Stimulated activated CD4-positive, alpha-beta T cell treated with anti-CD3 and anti-CD28 coated beads, Interleukin-2, amount 100 ng/mL, for 48 hours (primary cell): ENCODE data around the gene HOXD8.
A peak's percentile ranks its signal among the peaks of the same experiment; 100 is the strongest.

Experiments used
- DNase-seq, 2 donors: peaks; one replicate each; pipeline ENCODE4 v3.0.0-alpha.2; 2020

The HOXD8 gene

DNA sequence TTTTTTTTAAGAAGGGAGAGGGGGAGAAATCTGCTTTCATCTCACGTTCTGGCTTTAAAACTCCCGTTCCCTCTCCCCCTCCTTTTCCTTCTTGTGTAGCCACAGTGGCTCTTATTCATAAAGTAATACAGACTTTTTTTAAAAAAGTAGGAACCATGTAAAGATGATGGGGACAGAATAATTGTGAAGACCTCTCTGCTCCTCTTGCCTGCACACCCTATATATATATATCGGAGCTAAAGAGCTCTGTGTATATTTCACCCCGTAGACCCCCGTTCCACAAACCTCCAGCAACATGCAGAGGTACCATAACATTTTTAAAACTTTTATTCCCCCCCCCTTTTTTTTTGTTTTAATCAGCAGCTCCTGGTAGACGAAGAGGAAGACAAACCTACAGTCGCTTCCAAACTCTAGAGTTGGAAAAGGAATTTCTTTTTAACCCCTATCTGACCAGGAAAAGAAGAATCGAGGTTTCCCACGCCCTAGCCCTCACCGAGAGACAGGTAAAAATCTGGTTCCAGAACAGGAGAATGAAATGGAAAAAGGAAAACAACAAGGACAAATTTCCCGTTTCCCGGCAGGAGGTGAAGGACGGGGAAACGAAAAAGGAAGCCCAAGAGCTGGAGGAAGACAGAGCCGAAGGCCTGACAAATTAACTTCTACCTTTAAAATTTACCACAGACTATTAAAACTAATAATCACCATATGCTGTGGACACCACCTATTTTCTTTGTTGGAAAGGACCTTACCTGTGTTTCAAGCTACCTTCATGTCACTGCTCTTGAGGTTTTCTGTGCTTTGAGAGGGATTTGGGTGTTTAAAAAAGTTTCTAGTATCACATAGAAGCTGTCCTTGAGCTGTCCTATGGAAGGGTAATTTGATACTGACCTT lies 1.7 kb downstream of the HOXD8 start:
- DNase-seq, result no peak

DNA sequence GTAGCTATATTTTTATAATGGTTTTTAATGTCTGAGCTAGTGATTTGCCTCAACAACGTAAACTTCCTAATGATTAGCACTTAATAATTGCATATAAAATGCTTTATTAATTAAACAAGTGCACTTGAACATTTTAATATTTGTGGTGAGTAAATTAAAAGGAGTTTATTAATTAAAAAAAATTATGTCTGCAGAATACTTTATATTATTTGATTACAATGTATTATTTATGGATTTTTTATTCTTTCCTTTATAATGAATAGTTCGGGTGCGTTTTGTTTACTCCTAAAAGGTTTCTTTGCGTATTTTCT lies 2.3 kb downstream of the HOXD8 start:
- DNase-seq, result no peak

DNA sequence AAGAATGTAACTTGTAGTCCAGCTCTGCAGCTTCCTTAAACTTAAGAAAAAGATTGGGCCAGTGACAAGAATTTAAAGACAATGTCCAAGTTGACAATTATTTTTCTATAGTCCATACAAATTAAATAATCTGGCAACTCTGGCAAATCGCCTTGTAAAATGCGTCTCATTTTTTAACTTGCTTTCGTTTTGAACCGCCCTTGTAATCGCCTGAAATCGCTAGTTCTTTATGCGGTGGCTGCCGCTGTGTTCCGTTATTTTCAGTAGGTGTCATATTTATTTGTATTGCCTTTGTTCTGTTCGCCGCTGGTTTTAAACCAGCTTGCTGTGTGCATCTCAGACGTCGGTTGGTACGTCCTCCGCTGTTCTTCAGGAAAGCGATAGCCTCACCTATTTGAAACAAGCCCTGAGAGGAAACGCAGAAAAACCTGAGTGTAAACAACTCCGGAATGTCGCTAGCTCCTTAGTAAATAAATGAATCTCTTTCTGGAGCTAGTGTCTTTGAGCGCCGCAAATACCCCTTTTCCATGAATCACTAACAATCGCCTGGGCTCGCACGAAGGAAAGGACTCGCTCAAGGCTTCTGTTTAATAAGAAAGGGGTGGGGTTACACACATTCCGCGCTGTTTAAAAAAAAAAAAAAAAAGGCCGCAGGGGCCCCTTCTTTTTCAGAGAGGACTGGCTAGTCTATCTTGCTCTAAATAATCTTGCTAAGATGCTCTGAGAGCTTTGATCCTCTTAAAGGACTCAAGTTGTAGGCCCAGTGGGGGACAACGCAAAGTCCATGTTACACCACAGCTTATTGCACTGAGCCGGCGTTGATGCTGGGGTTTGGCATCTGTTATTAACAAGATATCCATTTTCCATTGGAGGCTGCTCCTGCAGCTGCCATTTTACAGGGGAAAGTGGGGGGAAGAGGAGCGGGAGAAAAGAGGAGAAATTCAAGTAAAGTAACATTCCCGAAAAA lies 3.0 kb downstream of the HOXD8 start:
- DNase-seq, result no peak

DNA sequence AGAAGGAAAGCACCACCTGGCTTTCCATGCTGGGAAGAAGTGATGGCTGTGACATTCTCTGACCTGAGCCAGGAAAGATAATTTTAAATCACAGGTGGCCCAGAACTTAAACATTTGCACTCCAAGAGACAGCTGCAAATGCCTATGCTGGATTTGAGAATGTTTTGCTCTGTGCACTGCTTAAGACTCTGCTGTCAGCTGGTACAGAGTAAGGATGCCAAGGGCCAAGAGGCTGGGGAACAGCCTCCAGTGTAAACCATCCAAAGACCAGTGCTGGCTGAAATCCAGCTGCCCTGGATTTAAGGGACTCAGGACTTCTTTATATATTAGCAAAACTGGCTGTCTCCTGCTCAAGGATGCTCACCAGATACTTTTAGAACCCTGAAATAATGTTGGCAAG lies 3.9 kb downstream of the HOXD8 start:
- DNase-seq, result no peak

DNA sequence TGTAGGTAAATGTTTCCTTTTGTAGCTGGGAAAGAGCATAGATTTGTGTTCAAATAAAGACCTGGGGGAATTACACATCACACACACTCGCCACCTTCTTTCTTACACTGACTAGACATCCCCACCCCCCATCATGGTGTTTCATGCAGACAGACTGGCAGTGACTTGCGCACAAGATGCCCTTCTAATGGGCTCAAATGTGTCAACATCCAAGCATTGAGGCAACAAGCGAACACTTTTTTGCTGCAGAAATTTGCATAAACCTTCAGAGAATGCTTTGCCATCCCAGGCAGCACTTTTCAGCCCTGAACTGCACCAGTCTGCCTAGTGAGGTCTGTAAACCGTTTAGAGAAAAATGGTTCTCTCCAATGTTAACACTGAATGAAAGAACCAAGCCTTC lies 4.5 kb downstream of the HOXD8 start:
- DNase-seq, result no peak

DNA sequence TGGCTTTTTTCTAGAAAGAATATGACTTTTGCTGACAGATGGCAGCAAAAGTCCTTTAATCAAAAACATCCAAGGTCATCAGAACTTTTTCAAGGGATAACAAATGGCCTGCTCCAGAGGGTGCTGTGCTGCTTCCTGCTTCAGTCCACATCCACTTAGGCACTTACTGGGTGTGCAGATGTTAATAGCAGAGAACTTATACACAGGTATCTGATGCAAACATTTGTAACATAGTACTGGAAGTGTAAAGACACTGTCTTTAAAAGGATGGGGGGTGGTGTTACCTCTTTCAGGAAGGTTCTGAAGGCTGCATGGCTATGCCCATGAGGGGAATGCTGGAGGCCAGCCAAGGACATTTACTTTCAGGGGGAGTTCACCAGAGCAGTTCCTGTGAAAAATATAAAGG lies 5.5 kb downstream of the HOXD8 start:
- DNase-seq, result no peak

DNA sequence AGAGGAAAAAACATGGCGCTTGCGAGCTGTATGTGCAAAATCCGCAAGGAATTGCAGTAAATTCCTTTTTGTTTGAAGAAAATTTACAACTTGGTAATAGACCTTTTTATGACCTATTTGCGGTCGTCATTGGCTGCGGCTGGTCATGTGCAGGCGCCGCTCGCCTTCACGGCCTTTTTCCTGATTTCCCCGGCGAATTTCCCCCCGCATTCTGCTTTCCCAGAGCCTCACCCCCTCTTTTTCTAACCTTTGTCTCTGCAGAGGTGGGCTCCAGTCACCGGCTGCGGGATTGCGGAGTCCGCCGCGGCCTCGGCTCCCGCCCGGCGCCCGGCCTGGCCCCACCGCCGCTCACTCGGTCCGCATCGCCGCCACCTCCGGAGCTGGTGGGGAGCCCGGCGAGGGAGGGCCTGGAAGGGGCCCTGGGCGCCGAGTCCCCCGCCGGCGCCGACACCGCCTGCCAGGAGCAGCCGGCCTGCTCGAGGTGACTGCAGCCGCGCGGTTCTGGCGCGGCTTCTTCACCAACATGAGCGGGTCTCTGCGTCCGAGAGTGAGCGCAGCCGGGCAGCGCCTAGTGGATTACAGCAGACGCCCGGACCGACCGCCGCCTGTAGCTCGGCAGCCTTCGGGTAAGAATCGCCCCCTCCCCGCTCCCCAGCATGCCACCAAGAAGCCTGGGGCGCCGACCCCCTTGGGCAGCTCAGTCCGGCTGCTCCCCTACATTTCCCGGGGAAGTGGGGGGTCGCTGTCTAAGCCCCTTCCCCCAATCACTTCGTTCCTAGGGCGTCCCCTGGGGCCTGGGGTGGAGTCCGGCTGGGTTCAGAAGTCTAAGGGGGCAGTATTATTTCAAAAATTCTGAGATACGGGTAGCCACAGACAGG lies 7.1 kb downstream of the HOXD8 start:
- no peak for DNase-seq

DNA sequence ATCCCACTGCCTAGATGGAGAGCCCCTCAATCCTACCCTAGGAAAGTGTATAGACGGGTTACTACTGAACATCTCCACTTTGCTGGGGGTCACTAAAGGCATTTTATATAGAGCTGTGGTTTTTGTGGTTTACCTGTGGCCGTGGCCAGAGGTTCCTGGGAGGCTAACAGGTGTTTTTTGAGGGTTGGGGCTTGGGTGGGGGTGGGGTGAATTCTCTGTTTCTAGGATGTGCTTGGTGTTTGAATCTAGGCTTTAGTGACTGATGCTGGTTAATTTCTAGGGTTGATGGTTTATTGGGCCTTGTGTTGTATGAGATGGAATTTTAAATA lies 7.7 kb downstream of the HOXD8 start:
- DNase-seq, result no peak

DNA sequence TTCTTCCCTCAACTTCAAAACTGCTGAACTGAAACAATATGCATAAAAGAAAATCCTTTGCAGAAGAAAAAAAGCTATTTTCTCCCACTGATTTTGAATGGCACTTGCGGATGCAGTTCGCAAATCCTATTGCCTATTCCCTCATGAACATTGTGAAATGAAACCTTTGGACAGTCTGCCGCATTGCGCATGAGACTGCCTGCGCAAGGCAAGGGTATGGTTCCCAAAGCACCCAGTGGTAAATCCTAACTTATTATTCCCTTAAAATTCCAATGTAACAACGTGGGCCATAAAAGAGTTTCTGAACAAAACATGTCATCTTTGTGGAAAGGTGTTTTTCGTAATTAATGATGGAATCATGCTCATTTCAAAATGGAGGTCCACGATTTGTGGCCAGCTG lies 8.4 kb downstream of the HOXD8 start:
- DNase-seq, result no peak

DNA sequence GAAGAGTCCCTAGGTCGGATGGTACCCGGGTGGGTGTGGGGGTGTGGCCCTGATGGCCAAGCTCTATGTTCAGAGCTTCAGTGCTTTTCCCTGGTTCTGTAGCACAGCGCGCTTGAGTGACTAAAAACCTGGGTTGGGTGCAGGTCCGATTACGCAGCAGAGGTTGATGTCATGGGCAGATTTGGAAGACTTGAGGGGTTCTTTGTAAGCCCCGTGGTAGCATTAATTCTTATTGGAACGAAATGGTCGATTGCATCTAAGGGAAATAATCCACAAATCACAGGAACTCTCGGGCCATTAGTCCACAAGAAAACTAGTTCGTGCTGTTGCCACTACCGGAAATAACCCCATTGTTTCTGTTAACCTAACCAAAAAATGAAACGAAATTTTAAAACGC lies 9.0 kb downstream of the HOXD8 start:
- no peak for DNase-seq

DNA sequence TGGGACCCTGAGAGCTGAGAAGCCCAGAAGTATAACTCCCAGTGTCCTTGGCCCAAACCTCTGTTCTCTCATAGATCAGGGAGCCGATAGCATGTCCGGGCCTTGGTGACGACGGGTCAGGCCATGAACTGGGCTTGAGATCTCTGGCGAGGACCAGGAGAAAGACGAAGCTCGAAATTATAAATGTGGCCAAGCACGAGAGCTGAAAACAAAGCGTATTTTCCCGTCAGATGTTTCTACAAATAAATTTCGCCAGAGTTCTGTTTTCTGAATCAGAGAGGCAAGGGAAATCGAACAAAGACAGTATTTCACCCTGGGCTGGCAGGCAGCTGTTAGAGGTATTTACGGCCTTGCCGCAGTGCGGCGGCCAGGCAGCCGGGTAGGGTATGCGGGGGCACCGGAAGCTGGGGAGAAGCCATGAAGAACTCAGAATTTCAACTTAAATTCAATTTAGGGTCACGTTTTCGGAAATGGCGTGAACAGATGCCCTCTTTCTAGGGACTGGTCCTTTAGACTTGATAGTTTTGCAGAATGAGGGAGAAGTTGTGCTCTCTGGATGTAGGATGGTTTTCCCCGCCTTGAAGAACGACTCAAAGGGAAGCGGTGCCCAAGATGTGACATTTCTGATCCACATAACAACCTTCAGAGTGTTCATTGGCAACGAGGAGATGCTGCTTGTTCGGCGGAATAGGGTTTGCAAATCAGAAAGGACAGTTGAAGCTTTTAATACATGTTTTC lies 9.6 kb downstream of the HOXD8 start:
- DNase-seq, result no peak

DNA sequence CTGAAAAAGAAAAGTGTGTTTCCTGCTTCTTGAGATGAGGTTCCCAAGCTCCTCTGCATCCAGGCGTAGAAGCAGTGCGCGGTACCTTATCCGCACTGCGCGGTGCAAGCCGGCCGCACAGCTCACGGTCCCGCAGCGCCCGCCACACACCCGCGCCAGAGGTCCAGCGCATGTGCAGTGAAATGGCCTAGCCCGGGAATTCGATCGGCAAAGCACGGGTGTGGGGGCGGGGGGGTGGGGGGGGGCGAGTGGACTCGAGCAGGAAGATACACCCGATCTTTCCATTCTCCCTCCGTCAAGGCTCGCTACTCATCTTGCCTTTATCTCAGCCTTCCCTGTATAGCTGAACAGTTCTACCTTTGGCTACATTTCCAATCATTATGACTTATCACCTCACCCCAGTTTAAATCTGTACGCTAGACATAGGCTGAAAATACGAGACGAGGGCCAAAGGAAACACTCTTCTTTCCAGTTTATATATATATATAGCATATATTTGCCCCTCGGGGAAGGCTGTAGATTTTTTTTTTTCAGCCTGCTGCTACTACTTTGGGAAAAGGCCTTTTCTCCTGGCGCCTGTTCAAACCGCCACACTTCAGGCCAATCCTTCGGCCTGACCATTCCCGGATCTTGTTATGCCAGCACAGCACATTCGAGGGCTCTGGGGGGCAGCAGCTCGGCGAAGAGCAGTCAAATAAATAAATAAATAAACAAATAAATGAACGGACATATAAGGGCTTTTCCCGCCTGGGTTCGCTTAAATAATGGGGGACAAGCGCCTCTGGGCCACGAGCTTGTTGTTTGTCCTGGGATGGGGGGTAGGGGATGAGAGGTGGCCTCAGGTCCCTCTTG lies 10.4 kb downstream of the HOXD8 start:
- DNase-seq, result no peak

DNA sequence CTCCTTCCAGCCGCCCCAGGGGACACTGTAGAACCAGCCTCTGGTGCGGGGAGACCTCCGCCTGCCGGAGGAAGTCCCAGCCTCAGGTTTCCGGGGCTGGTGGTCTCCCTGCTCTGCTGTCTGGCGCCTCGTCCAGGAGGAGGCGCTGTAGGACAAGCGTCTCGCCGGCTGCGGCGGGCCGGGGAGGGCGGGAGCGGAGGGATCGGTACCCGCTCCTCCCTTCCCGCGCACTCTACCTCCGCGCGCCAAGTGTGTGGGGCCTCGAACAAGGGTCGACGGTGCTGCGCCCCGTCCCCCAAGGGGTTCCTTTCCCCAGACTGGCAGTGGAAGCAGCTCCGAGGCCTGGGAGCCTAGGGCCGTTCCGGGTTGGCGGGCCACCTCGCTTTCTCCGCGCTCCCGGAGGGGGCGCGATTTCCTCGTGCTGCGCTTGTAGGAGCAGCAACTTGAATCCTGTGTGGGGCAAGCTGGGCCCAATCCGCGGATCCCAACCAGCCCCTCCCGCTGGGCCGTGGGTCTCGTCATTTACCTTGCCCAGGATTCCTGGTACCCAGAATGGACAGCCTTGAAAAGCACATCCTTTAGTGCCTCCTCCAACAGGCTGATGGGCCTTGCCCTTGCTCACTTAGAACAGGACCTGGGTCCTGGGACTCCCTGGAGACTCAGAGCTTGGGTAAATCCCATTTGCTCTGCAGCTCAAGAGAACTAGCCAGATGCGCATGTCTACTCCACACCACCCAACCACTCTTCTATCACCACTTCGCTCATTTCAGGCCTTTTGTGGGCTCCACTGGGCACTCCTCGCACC lies 11.2 kb downstream of the HOXD8 start:
- peak; percentile 61 to 70 for DNase-seq

DNA sequence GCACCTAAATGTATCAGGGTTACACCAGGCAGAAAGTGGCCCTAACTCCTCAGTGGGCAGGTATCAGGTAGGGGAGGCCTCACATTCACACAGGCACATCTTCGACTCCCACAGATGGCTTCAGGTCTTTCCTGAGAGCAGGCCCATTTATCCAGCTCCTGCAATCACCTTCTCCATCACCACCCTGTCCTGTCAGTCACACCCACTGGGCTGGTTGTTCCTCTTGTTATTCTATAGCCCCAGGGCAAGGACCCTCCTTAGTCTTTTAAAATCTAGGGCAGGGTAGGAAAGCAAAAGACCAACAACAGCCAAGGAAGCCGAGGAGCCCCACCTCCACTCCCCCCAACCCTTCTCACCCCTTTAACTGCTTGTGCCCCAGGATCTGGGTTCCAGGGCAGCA lies 12.8 kb downstream of the HOXD8 start:
- no peak for DNase-seq

DNA sequence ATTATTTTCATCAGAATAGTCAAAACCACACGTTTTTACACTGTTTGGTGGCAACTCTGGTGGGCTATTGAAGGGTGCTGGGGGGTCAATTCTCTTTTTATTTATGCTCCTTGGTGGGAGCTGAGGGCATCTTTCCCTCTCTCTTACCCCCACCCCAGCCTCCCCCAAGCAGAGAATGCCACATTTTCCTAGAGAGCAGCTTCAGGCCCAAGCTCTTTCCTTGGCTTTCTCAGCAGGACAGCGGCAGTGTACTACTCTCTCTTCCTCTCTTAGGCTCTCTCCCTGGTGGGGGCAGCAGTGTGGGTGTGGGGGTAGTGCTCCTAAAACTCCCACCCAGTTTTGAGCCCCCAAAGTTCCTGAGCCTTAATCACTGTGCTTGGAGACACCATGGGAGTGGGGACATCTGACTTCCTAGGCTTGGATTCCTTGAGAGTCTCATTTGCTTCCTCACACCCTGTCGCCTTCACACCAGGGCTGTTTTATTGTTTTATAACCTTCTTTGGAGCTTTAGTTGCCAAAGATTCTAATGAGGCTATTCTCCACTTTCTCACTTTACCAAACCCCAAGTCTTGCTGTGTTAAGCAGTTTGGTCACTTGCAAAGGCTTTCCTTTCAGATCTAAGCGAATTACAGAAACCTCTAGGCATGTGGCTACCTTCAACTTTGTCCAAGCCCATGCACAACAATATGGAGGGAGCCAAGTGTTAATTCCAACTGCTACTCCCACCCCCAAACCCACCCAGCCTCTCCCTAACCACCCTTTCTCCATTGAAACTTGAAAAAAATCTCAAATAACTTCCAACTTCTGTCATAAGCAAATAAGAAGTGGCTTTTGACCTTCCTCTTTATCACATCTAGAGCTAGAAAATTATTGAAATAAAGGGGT lies 15.8 kb downstream of the HOXD8 start:
- DNase-seq, result no peak

DNA sequence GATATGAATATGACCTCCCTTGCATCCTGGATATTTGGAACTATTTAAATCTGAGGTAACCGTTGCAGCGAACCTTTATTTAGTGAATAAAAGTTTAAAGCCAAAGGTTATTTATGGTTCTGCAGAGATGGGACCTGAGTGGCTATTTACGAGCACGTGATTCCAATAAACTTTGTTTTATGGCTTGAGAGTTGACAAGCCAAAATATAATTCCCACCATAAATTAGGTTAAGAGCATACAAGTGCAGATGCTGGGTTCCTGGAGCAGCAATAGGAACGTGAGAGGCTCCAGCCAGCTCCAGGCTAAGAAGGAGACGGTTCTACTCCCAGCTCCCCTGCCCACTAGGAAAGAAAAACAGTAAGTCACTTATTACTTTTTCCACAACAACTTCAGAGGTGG lies 16.6 kb downstream of the HOXD8 start:
- no peak for DNase-seq

DNA sequence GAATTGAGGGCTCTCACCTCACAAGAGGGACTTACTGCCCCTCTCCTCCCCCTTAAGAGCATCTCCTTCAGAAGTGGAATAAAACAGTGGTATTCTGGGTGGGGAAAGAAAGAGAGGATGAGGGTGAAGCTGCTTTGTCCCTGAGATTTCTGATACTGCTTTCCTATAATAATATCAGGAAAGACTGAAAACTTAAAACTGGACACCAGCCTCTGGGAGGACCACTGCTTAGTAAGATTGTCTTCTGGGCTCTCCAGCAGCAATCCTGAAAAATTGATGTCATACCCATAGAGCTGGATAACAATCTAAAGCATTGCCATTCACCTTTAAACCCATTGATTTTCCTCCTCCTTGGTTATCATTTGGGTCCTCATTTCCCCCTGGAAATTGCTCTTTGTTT lies 17.1 kb downstream of the HOXD8 start:
- no peak for DNase-seq

DNA sequence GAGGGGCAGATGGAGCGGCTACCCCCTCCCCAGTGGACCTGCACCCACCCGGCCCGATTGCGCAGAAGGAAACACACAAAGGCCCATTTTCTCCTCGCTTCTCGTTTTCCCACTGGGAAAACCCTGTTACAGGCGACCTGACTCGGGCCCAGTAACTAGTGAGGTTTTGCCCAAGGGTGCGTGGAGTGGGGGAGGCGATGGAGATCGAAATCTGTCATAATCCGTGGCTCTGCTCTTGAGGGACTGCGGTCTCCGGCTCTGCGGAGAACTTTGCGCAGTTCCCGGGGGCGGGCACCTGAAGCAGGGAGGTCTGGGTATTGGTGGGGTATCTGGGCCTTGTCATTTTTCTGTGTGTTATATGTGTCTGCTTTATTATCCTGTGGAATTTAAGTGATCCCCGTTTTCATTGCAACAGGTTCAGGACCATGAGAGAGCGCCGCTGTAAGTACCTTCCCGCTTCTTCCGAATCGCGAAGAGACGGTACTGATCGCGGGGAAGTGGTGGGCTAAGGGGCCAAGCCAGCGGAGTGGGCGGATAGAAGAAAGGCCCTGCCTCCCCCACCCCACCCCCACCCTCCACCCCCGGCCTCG lies 17.8 kb downstream of the HOXD8 start:
- DNase-seq, result no peak
